Neural progenitor cell (in vitro differentiated cells): ENCODE measurements around the gene FADS2.

ENCODE experiments used
- EZH2phosphoT487 ChIP-seq: fragments of 200-600 bp; sonication (generic); IDR thresholded peaks from 2 replicates; pipeline ENCODE4 v1.6.1; 2017; ENCODE audit warnings: antibody characterized with exemption
- TF ChIP-seq, protein P1 (sequence below): fragments of 200-600 bp; sonication (generic); IDR thresholded peaks from 2 replicates; pipeline ENCODE4 v1.5.1; 2017; ENCODE audit warnings: antibody characterized with exemption, mild to moderate bottlenecking

GRCh38 chr11:61833471-61833870, 5.4 kb downstream of the FADS2 start:
- TF ChIP-seq, protein P1, sequence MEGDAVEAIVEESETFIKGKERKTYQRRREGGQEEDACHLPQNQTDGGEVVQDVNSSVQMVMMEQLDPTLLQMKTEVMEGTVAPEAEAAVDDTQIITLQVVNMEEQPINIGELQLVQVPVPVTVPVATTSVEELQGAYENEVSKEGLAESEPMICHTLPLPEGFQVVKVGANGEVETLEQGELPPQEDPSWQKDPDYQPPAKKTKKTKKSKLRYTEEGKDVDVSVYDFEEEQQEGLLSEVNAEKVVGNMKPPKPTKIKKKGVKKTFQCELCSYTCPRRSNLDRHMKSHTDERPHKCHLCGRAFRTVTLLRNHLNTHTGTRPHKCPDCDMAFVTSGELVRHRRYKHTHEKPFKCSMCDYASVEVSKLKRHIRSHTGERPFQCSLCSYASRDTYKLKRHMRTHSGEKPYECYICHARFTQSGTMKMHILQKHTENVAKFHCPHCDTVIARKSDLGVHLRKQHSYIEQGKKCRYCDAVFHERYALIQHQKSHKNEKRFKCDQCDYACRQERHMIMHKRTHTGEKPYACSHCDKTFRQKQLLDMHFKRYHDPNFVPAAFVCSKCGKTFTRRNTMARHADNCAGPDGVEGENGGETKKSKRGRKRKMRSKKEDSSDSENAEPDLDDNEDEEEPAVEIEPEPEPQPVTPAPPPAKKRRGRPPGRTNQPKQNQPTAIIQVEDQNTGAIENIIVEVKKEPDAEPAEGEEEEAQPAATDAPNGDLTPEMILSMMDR = no peak
- no peak for TF ChIP-seq EZH2phosphoT487
